ENCODE measurements around the gene PTPN11.
"Not testable (repeated sequence)": the region's sequence is repeated elsewhere in the genome, so short reads cannot be mapped to it uniquely, and the experiment has no call there.

The PTPN11 gene

GRCh38 chr12:112424126-112424525, 5.4 kb downstream of the PTPN11 start:
- no peaks in the 10 kb centered on the region for H3K9me3 ChIP-seq (ENCODE audit: control insufficient read depth, low read length)
- peaks cover 9% of the 10 kb centered on the region for H3K4me1 ChIP-seq (ENCODE audit: control insufficient read depth, insufficient read depth, low read length, poor library complexity, severe bottlenecking)
- H3K27ac ChIP-seq (ENCODE audit: insufficient read depth, low read length, poor library complexity, severe bottlenecking) = no peak overlapping the region
- H3K4me3 ChIP-seq (ENCODE audit: insufficient read depth, low read depth, low read length, poor library complexity, severe bottlenecking) = no peak overlapping the region
- H3K27me3 ChIP-seq (replicated peaks; ENCODE audit: control insufficient read depth, insufficient read depth, low read length, poor library complexity, severe bottlenecking) = no peaks in the 10 kb centered on the region
- H3K36me3 ChIP-seq (ENCODE audit: control insufficient read depth, insufficient read depth, low read length) = no peaks in the 10 kb centered on the region
- DNase-seq = no peak

- H3K27ac ChIP-seq (ENCODE audit: insufficient read depth, low read length, poor library complexity, severe bottlenecking) = no peak overlapping the region
- no peak for DNase-seq
- H3K4me1 ChIP-seq (ENCODE audit: control insufficient read depth, insufficient read depth, low read length, poor library complexity, severe bottlenecking) = no peaks in the 10 kb centered on the region
- no peaks in the 10 kb centered on the region for H3K27me3 ChIP-seq (replicated peaks; ENCODE audit: control insufficient read depth, insufficient read depth, low read length, poor library complexity, severe bottlenecking)
- no peak overlapping the region for H3K4me3 ChIP-seq (ENCODE audit: insufficient read depth, low read depth, low read length, poor library complexity, severe bottlenecking)
- H3K9me3 ChIP-seq (ENCODE audit: control insufficient read depth, low read length) = no peaks in the 10 kb centered on the region
- no peaks in the 10 kb centered on the region for H3K36me3 ChIP-seq (ENCODE audit: control insufficient read depth, insufficient read depth, low read length)
Measured at GRCh38 chr12:112425582-112426382, 7.0 kb downstream of the PTPN11 start.

- no peak overlapping the region for H3K27ac ChIP-seq (ENCODE audit: insufficient read depth, low read length, poor library complexity, severe bottlenecking)
- H3K4me1 ChIP-seq (ENCODE audit: control insufficient read depth, insufficient read depth, low read length, poor library complexity, severe bottlenecking) = no peaks in the 10 kb centered on the region
- H3K36me3 ChIP-seq (ENCODE audit: control insufficient read depth, insufficient read depth, low read length) = no peaks in the 10 kb centered on the region
- H3K27me3 ChIP-seq (replicated peaks; ENCODE audit: control insufficient read depth, insufficient read depth, low read length, poor library complexity, severe bottlenecking) = no peaks in the 10 kb centered on the region
- no peak overlapping the region for H3K4me3 ChIP-seq (ENCODE audit: insufficient read depth, low read depth, low read length, poor library complexity, severe bottlenecking)
- no peak for DNase-seq
- H3K9me3 ChIP-seq (ENCODE audit: control insufficient read depth, low read length) = no peaks in the 10 kb centered on the region
Measured at GRCh38 chr12:112427760-112428159, 9.0 kb downstream of the PTPN11 start.

- DNase-seq = no peak
- H3K4me1 ChIP-seq (ENCODE audit: control insufficient read depth, insufficient read depth, low read length, poor library complexity, severe bottlenecking) = no peaks in the 10 kb centered on the region
- H3K4me3 ChIP-seq (ENCODE audit: insufficient read depth, low read depth, low read length, poor library complexity, severe bottlenecking) = no peak overlapping the region
- no peaks in the 10 kb centered on the region for H3K36me3 ChIP-seq (ENCODE audit: control insufficient read depth, insufficient read depth, low read length)
- H3K9me3 ChIP-seq (ENCODE audit: control insufficient read depth, low read length) = no peaks in the 10 kb centered on the region
- H3K27ac ChIP-seq (ENCODE audit: insufficient read depth, low read length, poor library complexity, severe bottlenecking) = no peak overlapping the region
- H3K27me3 ChIP-seq (replicated peaks; ENCODE audit: control insufficient read depth, insufficient read depth, low read length, poor library complexity, severe bottlenecking) = no peaks in the 10 kb centered on the region
Measured at GRCh38 chr12:112430929-112431328, 12.2 kb downstream of the PTPN11 start.

GRCh38 chr12:112431965-112432364, 13.2 kb downstream of the PTPN11 start:
- DNase-seq = no peak
- Histone ChIP-seq H3K27me3 (replicated peaks; ENCODE audit: control insufficient read depth, insufficient read depth, low read length, poor library complexity, severe bottlenecking) (no peaks in the 10 kb centered on the region), H3K4me3 (ENCODE audit: insufficient read depth, low read depth, low read length, poor library complexity, severe bottlenecking) (no peak overlapping the region), H3K4me1 (ENCODE audit: control insufficient read depth, insufficient read depth, low read length, poor library complexity, severe bottlenecking) (no peaks in the 10 kb centered on the region), H3K36me3 (ENCODE audit: control insufficient read depth, insufficient read depth, low read length) (no peaks in the 10 kb centered on the region), H3K27ac (ENCODE audit: insufficient read depth, low read length, poor library complexity, severe bottlenecking) (no peak overlapping the region), H3K9me3 (ENCODE audit: control insufficient read depth, low read length) (no peaks in the 10 kb centered on the region)

- no peaks in the 10 kb centered on the region for H3K27me3 ChIP-seq (replicated peaks; ENCODE audit: control insufficient read depth, insufficient read depth, low read length, poor library complexity, severe bottlenecking)
- no peak overlapping the region for H3K4me3 ChIP-seq (ENCODE audit: insufficient read depth, low read depth, low read length, poor library complexity, severe bottlenecking)
- no peaks in the 10 kb centered on the region for H3K9me3 ChIP-seq (ENCODE audit: control insufficient read depth, low read length)
- no peaks in the 10 kb centered on the region for H3K4me1 ChIP-seq (ENCODE audit: control insufficient read depth, insufficient read depth, low read length, poor library complexity, severe bottlenecking)
- no peaks in the 10 kb centered on the region for H3K36me3 ChIP-seq (ENCODE audit: control insufficient read depth, insufficient read depth, low read length)
- H3K27ac ChIP-seq (ENCODE audit: insufficient read depth, low read length, poor library complexity, severe bottlenecking) = no peak overlapping the region
- no peak for DNase-seq
Measured at GRCh38 chr12:112433551-112433950, 14.8 kb downstream of the PTPN11 start.

- not testable (repeated sequence) for H3K27me3 ChIP-seq (replicated peaks; ENCODE audit: control insufficient read depth, insufficient read depth, low read length, poor library complexity, severe bottlenecking); H3K9me3 ChIP-seq (ENCODE audit: control insufficient read depth, low read length); H3K4me3 ChIP-seq (ENCODE audit: insufficient read depth, low read depth, low read length, poor library complexity, severe bottlenecking); H3K4me1 ChIP-seq (ENCODE audit: control insufficient read depth, insufficient read depth, low read length, poor library complexity, severe bottlenecking); DNase-seq; H3K36me3 ChIP-seq (ENCODE audit: control insufficient read depth, insufficient read depth, low read length); H3K27ac ChIP-seq (ENCODE audit: insufficient read depth, low read length, poor library complexity, severe bottlenecking)
Measured at GRCh38 chr12:112438645-112439044, 19.9 kb downstream of the PTPN11 start.

GRCh38 chr12:112439769-112440168, 21.0 kb downstream of the PTPN11 start:
- DNase-seq = no peak
- Histone ChIP-seq H3K4me1 (ENCODE audit: control insufficient read depth, insufficient read depth, low read length, poor library complexity, severe bottlenecking) (no peaks in the 10 kb centered on the region), H3K27me3 (replicated peaks; ENCODE audit: control insufficient read depth, insufficient read depth, low read length, poor library complexity, severe bottlenecking) (no peaks in the 10 kb centered on the region), H3K4me3 (ENCODE audit: insufficient read depth, low read depth, low read length, poor library complexity, severe bottlenecking) (no peak overlapping the region), H3K9me3 (ENCODE audit: control insufficient read depth, low read length) (no peaks in the 10 kb centered on the region), H3K36me3 (ENCODE audit: control insufficient read depth, insufficient read depth, low read length) (no peaks in the 10 kb centered on the region), H3K27ac (ENCODE audit: insufficient read depth, low read length, poor library complexity, severe bottlenecking) (no peak overlapping the region)

- H3K27ac ChIP-seq (ENCODE audit: insufficient read depth, low read length, poor library complexity, severe bottlenecking); H3K4me1 ChIP-seq (ENCODE audit: control insufficient read depth, insufficient read depth, low read length, poor library complexity, severe bottlenecking); H3K36me3 ChIP-seq (ENCODE audit: control insufficient read depth, insufficient read depth, low read length); H3K4me3 ChIP-seq (ENCODE audit: insufficient read depth, low read depth, low read length, poor library complexity, severe bottlenecking); H3K27me3 ChIP-seq (replicated peaks; ENCODE audit: control insufficient read depth, insufficient read depth, low read length, poor library complexity, severe bottlenecking); DNase-seq; H3K9me3 ChIP-seq (ENCODE audit: control insufficient read depth, low read length): not testable (repeated sequence)
Measured at GRCh38 chr12:112440653-112441052, 21.9 kb downstream of the PTPN11 start.

- no peak for DNase-seq
- H3K9me3 ChIP-seq (ENCODE audit: control insufficient read depth, low read length) = no peaks in the 10 kb centered on the region
- no peaks in the 10 kb centered on the region for H3K36me3 ChIP-seq (ENCODE audit: control insufficient read depth, insufficient read depth, low read length)
- H3K27ac ChIP-seq (ENCODE audit: insufficient read depth, low read length, poor library complexity, severe bottlenecking) = no peak overlapping the region
- no peaks in the 10 kb centered on the region for H3K27me3 ChIP-seq (replicated peaks; ENCODE audit: control insufficient read depth, insufficient read depth, low read length, poor library complexity, severe bottlenecking)
- H3K4me3 ChIP-seq (ENCODE audit: insufficient read depth, low read depth, low read length, poor library complexity, severe bottlenecking) = no peak overlapping the region
- H3K4me1 ChIP-seq (ENCODE audit: control insufficient read depth, insufficient read depth, low read length, poor library complexity, severe bottlenecking) = no peaks in the 10 kb centered on the region
Measured at GRCh38 chr12:112443916-112444315, 25.2 kb downstream of the PTPN11 start.

All from effector memory CD4-positive, alpha-beta T cell (primary cell).